GM12801 (cell line): ENCODE measurements around the gene CUX1.

Source experiments
- CTCF ChIP-seq: IDR thresholded peaks from one replicate; pipeline ENCODE4 v1.5.1; 2011; ENCODE audit warnings: control low read depth; ENCODE audit not compliant: insufficient read length; ENCODE audit errors: extremely low read depth

Gene CUX1

GRCh38 chr7:102287111-102287980, 469.9 kb downstream of the CUX1 start:
- no peak for TF ChIP-seq CTCF

- no peak for TF ChIP-seq CTCF
Measured at GRCh38 chr7:102287981-102288278, 470.5 kb downstream of the CUX1 start.

GRCh38 chr7:102288285-102288930, 471.0 kb downstream of the CUX1 start:
- no peak for TF ChIP-seq CTCF

GRCh38 chr7:102289057-102289456, 471.6 kb downstream of the CUX1 start:
- TF ChIP-seq CTCF = no peak

- TF ChIP-seq CTCF = no peak
Measured at GRCh38 chr7:102291056-102291915, 473.9 kb downstream of the CUX1 start.

- TF ChIP-seq CTCF = no peak
Measured at GRCh38 chr7:102291916-102292267, 474.5 kb downstream of the CUX1 start.

- no peak for TF ChIP-seq CTCF
Measured at GRCh38 chr7:102292813-102293798, 475.7 kb downstream of the CUX1 start.
